NCI-H146 treated with DMSO at 0.1 percent for 48 hours (cell line): Measurements from ENCODE around the gene SLC22A17.

ENCODE experiments used
- DNase-seq: peaks from one replicate; lab custom pipeline; 2025; ENCODE audit not compliant: unreplicated experiment; lab: John Stamatoyannopoulos, UW

The SLC22A17 gene

GRCh38 chr14:23382276-23382675, 29.6 kb upstream of the SLC22A17 start:
- DNase-seq = no peak

DNA sequence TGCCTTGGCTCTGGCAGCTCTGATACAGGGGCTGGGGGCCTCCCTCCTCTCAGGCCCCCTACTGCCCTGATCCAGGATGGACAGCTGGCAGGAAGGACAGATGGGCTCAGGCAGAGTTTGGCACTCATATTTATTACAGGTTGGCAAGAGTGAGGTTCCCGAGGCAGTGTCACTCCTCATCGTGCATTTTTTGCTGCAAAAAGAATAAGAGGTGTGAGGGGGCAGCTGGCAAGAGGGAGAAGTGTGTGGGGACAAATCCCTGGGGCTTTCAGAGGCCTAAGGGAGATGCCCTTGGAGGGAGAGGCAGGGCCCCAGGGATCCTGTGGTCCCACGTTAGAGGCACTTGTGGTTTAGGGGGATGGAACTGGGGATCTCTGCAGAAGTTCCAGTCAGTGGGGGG, 29.2 kb upstream of the SLC22A17 start:
- DNase-seq = peak; percentile 1

DNA sequence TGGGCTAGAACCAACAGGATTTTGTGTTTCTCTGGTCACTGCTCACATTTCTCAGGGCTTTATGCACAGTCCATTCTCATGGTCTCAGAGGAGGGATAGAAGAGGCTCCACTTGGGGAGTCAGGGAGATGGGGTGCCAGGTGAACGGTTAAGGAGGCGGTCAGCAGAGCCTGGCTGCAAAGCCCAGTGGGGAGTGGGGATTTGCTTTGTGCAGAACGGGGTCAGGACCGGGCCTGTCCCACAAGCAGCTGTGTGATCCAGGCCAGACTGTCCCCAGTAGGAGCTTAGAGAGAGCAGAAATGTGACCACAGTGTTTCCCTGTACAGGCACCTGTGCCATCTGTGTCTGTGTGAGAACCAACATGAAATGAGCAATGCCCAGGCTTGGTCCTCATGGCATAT, 28.3 kb upstream of the SLC22A17 start:
- DNase-seq = no peak

DNA sequence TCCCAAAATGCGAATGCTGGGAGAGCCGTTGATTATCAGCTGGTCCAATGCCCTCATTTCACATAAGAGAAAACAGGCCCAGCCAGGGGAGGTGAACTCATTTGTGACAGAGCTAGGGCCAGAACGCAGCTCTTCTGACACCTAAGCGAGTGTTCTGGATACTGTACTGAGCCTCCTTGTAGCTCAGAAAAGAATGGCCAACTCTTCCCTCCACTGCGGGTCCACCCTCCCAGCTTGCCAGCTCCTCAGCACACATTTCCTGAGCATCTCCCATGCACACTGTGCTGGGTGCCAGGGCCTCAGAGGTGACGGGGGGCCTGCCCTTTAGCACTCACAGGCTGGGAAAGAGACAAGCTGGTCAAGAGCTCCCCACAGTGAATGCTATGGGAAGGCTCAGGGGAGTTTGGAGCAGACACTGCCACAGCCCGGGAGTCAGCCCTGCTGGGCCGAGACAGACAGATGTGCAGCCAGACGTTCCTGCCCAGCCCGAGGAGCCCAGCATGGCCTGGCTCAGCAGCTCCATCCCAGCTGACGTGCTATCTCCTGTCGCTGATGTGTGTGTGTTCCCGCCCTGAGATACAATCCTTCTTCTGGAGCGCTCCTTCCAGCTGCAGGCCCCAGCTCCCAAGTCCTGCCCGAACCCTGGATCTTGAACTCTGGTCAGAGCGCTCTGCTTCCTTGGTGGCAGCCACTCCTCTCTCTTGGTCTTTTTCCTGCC, 27.7 kb upstream of the SLC22A17 start:
- no peak for DNase-seq

DNA sequence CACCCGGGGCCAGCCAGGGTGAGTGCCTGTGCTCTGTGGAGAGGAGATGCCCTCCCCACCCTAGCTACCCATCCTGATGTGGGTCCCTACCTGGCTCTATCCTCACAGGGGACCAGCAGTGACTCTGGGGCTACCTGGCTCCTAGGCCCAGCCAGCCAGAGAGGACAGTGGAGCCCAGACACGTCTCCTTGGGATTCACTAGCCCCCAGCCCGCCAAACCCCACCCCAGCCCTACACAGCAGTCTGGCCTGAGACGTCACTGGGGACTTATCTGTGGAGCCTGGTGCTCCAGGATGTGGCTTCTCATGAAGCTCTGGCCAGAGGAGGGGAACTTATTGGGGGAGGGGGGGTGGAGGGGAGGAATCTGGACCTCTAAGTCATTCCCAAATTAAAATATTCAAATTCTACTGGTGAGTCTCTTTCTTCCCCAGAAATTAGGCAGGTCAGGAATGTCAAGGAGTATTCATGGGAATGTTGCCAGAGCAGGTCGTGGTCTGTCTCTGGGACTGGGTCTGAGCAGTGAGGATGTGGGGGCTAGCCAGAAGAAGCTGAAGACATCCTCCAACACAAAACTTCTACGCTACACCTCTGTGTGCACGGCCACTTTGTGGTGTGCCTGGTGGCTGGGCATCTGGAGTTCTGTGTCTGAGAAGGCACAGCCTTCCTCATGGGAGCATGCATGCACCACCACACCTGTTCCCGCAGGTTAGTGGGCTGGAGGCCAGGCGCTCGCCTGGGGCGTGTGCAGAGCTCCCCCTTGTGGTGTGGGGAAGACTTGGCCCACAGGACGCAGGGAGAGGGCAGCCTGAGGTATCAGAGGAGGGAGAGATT, 26.9 kb upstream of the SLC22A17 start:
- peak; percentile 8 for DNase-seq

DNA sequence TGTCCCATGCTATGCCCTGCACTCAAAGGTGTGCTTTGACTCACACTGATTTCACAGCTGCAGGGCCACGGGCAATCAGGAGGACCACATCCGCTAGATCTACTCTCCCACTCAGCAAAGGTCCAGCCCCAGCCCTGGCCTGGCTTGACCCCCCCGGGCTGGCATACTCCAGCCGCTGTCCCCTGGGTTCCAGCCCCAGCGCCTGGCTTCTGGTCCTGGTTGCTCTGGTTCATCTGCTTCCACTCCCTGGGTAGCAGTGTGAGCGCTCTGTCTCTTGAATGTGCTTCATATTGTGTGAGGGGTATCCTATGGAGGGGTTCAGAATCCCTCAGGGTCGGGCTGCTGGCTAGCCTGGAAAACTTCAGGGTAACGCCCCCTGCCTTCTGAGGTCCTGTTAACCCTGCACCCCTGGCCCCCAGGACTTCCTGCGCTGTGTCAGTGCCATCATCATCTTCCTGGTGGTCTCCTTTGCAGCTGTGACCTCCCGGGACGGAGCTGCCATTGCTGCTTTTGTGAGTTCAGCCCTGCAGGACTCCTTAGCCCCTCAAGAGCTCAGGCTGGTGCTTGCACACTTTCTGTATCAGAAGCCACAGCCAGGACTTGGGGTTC, 26.0 kb upstream of the SLC22A17 start:
- DNase-seq = no peak

- DNase-seq = no peak
These were observed 25.2 kb upstream of the SLC22A17 start for GRCh38 chr14:23377573-23378563.

- DNase-seq = no peak
These were observed 24.5 kb upstream of the SLC22A17 start for GRCh38 chr14:23377198-23377550.

DNA sequence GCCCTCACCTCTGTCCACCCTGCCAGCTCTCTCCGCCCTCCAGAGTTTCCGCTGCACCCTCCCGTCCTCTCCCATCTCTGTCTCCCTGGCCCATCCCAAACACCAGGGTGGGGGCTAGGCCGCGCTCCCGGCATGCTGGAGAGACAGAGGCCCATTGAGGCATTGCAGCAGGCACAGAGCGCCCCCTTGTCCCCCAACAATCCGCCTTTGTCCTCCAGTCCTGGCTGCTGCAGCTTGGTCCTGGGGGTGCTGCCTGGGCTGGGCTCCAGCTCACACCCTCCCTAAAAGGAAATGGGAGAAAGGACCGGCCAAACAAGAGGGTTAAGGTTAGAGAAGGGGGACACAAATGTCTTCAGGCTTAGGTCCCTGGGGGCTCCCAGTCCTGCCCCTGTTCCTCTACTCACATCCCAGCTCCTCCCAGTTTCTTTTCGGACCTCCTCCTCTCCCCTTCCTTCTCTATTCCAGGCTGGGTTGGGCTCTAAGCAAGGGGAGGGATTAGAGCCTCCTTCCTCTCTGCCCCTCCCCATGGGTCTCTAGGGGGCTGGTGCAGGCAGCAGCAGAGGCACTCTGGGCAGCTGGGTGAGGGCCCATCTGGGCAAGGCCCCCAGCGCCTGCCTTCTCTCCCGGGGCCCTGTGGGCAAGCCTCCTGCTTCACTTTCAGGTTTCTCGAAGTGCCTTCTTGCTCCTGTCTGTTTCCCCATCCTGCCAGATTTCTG, 24.0 kb upstream of the SLC22A17 start, which contains the start of gene CMTM5:
CMTM5 (plus strand) TSS at position 565 of the 716 bp plus-strand sequence. CDS start 206 bp downstream, outside the sequence.
- no peak for DNase-seq

DNA sequence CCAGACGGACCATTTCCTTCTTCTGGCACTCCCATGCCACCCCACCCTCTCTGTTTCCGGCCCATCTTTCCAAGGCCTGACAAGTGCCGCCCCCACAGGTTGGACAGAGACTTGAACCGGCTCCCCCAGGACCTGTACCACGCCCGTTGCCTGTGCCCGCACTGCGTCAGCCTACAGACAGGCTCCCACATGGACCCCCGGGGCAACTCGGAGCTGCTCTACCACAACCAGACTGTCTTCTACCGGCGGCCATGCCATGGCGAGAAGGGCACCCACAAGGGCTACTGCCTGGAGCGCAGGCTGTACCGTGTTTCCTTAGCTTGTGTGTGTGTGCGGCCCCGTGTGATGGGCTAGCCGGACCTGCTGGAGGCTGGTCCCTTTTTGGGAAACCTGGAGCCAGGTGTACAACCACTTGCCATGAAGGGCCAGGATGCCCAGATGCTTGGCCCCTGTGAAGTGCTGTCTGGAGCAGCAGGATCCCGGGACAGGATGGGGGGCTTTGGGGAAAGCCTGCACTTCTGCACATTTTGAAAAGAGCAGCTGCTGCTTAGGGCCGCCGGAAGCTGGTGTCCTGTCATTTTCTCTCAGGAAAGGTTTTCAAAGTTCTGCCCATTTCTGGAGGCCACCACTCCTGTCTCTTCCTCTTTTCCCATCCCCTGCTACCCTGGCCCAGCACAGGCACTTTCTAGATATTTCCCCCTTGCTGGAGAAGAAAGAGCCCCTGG, 23.0 kb upstream of the SLC22A17 start:
- no peak for DNase-seq

- DNase-seq = no peak
These were observed 20.4 kb upstream of the SLC22A17 start for GRCh38 chr14:23373041-23373440.

- DNase-seq = no peak
These were observed 19.8 kb upstream of the SLC22A17 start, which contains the start of gene IL25 for GRCh38 chr14:23372509-23372908. IL25 (plus strand) TSS chr14:23372809.

DNA sequence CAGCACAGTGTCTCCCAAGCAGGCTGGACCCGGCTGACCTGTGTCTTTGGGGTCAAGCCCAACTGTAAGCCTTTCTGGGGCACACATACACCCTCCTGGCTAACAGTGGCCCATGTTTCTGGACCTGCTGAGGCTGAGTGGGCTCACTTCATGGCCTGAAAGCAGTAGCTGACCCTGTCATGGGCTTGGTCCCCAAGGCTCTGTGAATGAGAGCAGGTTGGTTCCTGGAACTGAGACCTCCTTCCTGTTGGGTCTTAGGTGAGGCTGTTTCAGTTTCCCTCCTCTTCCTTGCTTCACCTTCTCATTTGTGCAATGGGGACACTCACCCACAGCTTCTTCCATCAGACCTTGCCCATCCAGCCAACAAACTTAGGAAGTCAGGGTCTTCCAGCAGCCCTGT, 19.2 kb upstream of the SLC22A17 start:
- DNase-seq = no peak

DNA sequence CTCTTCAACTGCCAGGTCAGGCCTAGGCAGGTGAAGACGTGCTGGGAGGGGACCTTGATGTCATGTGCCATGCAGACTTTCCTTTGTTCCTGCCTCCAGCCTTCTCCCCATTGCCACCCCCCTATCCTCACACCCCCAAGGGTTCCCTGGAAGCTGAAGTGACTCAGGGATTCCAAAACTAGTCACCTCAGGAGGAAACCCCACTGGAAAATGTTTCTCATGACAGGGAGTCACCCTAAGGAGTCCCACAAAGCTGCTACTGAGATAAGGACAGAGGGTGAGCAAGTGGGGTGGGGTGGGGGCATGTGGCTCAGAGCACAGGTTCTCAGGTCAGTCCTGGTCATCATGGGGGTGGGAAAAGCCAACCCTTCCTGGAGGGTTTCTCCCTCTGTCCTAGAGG, 17.5 kb upstream of the SLC22A17 start:
- no peak for DNase-seq

- no peak for DNase-seq
These were observed 13.8 kb upstream of the SLC22A17 start for GRCh38 chr14:23366426-23366921.

DNA sequence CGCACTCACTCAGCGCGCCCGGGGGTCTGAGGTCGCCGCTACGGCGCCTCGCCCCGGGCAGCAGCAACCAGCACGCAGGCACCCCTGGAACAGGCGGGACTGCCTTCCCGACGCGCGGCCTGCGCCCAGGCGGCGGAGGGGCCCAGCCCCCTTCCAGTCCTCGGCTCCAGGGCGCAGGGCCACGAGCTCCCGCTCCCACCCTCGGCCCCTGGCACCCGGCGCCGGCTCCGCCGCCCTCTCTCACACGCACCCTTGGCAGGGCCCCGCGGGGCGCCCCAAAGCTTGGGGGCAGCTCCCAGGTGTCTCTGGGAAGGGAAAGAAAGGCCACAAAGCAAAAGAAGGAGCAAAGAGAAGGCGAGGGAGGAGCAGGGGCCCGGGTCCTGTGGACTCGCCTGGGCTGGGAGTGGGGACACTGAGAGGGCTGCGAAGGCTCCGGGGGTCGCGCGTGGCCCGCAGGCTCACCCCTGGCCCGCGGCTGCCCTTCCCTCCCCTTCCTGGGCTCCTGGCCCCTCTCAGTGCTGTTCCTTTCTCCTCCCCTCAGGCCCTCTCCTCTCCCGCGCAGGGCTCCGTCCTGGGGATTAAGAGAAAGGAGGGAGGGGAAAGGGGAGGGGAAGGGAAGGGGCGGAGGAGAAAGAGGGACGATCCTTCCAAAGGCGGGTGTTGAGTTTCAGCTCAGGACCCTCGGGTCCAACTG, 13.2 kb upstream of the SLC22A17 start:
- no peak for DNase-seq

GRCh38 chr14:23365036-23365731, 12.5 kb upstream of the SLC22A17 start, which contains the start of gene EFS:
EFS (minus strand) TSS chr14:23365172; CDS start chr14:23365025, 147 bp downstream.
- no peak for DNase-seq
